HG03135 (cell line): ENCODE results near the gene UNC5B.

Source experiments
- ATAC-seq: cut with Tn5 transposase; IDR thresholded peaks from one replicate; pipeline ENCODE4 v1.9.1; 2021; ENCODE audit warnings: mild to moderate bottlenecking, moderate library complexity; ENCODE audit not compliant: unreplicated experiment

The UNC5B gene

DNA sequence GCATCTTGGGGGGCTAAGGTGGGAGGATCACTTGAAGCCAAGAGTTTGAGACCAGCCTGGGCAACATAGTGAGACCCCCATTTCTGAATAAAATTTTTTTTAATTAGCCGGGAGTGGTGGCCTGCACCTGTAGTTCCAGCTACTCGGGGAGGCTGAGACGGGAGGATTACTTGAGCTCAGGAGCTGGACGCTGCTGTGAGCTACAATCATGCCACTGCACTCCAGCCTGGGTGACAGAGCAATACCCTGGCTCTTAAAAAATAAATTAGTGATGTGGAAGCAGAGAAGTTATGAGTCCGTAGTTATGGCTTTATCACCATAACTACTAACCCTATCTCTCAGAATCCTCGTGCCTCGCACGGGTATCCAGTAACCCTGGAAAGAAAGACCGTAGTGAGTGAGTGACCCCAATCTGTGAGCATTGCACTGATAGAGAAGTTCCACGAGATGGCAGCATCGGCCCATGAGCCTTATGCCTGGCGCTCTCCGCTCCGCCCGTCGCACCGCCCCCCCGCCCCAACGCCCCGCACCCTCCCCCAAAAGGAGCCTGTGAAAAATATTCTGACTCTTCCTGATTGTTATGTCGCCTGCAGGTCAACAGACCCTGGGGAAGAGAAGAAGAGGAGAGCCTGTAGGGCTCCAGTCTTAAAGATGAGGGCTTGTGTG lies 101.8 kb downstream of the UNC5B start:
- ATAC-seq = no peak

DNA sequence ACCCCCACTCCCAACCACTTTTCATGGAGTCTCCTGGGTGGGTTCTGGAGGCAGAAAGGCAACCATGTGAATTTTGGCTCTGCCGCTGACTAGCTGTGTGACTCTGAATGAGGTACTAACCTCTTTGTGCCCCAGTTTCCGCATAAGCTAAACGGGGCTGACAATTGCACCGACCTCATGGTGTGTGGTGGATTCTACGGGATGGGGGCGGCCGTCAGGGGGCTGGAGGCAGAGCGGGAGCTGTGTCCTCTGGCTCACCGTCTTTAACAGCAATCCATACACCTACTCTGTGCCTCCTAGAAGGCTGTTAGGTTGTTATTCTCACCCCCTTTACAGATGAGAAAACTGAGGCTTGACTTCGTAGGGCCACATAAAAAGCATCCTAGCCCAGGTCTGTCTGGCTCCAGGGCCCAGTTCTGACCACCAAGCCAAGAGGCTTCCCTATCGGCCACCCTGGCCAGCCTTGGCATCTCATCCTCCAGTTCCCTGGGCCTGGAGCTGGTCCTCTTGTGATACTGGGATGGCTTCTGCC lies 102.4 kb downstream of the UNC5B start:
- no peak for ATAC-seq

- ATAC-seq = no peak
Measured at GRCh38 chr10:71316056-71316785, 103.9 kb downstream of the UNC5B start.

GRCh38 chr10:71316786-71317160 lies 104.4 kb downstream of the UNC5B start:
- ATAC-seq = no peak

- no peak for ATAC-seq
Measured at GRCh38 chr10:71317739-71318138, 105.4 kb downstream of the UNC5B start.

GRCh38 chr10:71319042-71319799 lies 106.9 kb downstream of the UNC5B start, which contains the start of gene SLC29A3:
Gene SLC29A3 (plus strand): TSS chr10:71319259. CDS start chr10:71319310, 51 bp downstream.
- peak; percentile 74 for ATAC-seq

GRCh38 chr10:71319800-71320392 lies 107.5 kb downstream of the UNC5B start:
- ATAC-seq = peak; percentile 9

- no peak for ATAC-seq
Measured at GRCh38 chr10:71320592-71320991, 108.2 kb downstream of the UNC5B start.

DNA sequence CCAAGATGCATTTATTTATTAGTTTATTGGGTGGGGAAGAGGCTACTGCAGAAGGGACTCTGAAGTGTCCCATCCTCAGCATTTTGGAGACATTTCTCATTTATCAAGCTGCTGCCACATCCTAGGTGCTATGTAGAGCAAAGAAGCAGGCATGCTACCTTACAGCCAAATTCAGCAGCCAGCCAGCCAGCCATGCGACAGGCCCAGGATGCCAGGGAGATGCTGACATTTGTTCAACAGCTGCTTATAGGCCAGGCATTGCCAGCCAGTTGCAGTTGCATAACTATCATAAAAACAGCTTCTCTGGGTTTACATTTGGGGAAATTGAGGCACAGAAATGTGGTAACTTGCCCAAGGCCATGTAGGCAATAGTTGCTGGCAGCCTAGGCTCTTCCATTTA lies 109.0 kb downstream of the UNC5B start:
- ATAC-seq = no peak

DNA sequence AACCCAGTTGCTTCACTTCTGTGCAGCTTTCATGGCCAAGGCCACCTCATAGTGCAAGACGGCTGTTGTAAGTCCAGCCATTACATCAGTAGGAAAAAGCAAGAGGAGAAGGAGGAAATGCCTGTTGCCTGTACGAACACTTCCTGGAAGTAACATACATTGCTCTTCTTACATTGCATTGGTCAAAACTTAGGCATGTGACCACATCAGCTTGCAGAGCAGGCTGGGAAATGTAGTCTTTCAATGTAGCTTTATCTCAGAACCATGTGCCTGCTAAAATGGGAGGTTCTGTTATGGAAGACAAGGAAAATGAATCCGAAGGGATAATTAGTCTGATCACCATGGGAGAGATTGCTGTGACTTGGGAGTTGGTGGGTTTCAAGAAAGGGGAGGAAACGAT lies 111.0 kb downstream of the UNC5B start:
- no peak for ATAC-seq

DNA sequence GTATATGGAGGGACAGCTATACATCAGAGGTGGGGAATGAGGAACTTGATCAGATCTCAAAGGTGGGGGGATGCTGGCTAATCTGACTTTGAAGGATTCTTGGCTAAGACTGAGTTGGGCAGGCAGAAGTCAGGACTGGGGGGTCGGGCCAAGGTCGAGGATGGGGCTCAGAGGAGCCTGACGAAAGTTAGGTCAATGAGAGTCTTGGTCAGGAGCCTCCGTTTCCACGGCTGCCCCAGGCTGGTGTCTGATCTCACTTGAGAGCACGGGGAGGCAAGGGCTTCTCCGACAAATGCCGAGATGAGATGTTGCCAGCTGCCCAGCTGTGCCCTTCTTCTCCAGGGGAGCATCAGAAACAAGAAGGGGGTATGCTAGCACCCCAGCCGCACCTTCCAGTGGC lies 112.4 kb downstream of the UNC5B start:
- no peak for ATAC-seq

GRCh38 chr10:71325267-71325666 lies 112.9 kb downstream of the UNC5B start:
- no peak for ATAC-seq

DNA sequence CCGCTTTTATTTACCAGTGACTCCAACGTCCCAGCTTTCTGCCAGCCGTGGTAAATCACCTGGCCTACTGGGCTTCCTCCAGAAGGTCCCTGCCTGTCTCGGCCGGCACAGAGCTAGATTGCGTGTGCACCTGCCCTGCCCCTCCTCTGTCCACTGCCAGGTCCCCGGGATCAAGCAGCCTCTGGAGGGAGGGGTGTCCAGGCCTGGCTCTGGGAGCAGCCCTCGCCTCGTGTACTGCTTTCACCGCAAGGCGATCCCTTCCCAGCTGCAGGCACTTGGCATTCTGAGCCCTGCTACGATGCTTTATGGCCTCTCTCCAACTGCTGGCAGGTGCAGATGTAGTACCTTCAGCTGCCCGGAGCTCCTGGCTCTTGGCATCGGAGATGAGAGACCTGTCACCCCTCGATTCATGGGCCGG lies 114.1 kb downstream of the UNC5B start:
- ATAC-seq = no peak

DNA sequence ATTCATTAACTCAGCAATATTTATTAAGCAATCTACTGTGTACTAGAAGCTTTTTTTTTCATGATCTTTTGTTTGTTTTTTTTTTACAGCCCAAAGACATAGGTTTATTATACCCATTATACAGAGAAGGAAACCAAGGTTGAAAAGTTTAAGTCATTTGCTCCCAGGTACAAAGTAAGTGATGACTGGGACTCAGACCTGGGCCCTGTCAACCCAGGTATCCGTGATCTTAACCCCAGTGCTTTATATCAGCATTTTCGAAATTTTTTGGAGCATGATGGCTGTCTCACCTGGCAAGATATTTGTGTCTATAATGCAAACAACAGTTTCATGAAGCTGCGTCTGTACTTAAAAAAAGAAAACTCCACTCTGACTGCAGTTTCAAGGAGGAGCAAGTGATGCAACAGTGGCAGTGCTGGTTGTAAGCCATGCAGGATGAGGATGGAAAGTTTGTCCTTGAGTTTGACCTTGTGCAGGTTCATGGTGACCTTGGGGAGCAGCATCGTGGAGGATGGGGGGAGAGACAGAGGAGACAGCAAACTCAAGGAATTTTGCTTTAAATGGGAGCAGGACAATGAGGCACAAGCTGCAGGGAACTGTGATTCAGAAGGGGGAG lies 118.5 kb downstream of the UNC5B start:
- ATAC-seq = no peak

- ATAC-seq = no peak
Measured at GRCh38 chr10:71331736-71332135, 119.4 kb downstream of the UNC5B start.

- no peak for ATAC-seq
Measured at GRCh38 chr10:71332466-71332865, 120.1 kb downstream of the UNC5B start.

GRCh38 chr10:71333129-71333887 lies 120.9 kb downstream of the UNC5B start:
- ATAC-seq = no peak

DNA sequence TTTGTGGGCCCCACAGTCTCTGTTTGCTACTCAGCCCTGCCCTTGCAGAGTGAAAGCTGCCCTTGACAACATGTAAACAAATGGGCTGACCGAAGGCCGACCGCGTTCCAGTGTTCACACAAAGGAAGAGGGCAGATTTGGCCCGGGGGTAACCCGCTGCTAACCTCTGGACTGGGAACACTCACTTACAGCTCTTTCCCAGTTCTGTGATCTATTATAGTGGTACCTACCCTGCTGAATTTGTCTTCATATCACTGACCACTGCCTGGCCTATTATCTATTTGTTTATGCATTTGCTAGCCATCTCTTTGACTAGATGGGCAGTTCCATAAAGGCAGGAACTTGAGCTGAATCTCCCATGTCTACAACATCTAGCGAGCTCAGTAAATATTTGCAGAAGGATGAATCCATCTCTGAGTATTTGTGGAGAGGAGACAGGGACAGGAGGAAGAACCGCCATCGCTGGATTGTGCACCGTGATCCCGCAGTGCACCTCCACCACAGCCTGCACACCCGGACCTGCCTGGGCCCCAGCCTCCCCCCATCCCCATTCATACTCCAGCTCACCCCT lies 121.9 kb downstream of the UNC5B start:
- no peak for ATAC-seq

DNA sequence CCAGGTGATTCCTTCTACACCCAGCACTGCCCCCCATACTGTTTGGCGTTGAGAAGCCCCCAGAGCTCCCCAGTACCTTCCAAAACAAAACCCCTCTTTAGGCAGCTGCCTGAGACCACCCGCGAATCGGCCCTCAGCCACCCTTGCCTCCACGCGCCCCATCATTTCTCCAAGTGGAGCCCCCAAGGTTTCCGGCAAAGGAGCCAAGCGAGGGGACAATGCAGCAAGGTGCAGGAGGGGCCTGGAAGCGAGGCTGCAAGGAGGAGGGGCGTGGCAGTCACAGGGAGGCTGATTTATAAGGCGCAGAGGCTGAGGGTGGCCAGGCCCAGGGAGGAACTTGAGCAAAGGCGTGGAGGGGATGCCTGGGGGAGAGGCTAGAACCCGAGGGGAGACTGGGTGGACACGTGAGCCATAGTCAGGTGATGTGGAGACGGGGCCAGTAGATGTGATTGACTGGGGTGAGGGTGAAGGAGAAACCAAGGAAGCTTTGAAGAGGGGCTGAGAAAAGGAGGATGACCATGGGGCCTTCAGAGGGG lies 122.9 kb downstream of the UNC5B start:
- ATAC-seq = no peak
